Fibroblast of skin of left quadriceps (primary cell): Measurements from ENCODE around the gene TMEM89.

Experiments used
- DNase-seq, 2 experiments: peaks; one replicate each; pipeline ENCODE4 v3.0.0-alpha.2; 2013; ENCODE audit warnings: low read depth in 2 of 2

TMEM89 gene

GRCh38 chr3:48591436-48591835 lies 30.1 kb downstream of the TMEM89 start:
- DNase-seq = no peak

- no peak for DNase-seq
These were observed 33.3 kb downstream of the TMEM89 start for GRCh38 chr3:48588230-48588629.

DNA sequence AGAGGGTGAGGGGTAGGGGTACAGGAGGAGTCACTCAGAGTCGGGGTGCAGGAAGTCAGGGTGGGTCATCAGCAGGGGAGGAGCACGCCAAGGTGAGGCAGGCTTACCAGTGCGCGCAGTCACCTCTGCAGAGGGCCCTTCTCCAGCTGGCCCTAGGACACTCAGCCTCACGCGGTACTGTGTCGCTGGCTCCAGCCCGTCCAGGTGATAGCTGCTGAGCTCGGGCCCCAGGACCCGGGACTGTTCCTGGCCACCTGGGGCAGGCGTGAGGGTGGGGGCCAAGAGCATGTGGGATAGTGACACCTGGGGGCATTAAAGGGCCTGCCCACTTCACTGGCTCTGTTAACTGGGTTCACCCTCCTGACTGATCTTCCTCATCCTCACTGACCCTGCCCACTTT lies 33.9 kb downstream of the TMEM89 start:
- no peak for DNase-seq

- DNase-seq = no peak
These were observed 36.2 kb downstream of the TMEM89 start for GRCh38 chr3:48585411-48585810.

- no peak for DNase-seq
These were observed 36.7 kb downstream of the TMEM89 start for GRCh38 chr3:48584836-48585235.

DNA sequence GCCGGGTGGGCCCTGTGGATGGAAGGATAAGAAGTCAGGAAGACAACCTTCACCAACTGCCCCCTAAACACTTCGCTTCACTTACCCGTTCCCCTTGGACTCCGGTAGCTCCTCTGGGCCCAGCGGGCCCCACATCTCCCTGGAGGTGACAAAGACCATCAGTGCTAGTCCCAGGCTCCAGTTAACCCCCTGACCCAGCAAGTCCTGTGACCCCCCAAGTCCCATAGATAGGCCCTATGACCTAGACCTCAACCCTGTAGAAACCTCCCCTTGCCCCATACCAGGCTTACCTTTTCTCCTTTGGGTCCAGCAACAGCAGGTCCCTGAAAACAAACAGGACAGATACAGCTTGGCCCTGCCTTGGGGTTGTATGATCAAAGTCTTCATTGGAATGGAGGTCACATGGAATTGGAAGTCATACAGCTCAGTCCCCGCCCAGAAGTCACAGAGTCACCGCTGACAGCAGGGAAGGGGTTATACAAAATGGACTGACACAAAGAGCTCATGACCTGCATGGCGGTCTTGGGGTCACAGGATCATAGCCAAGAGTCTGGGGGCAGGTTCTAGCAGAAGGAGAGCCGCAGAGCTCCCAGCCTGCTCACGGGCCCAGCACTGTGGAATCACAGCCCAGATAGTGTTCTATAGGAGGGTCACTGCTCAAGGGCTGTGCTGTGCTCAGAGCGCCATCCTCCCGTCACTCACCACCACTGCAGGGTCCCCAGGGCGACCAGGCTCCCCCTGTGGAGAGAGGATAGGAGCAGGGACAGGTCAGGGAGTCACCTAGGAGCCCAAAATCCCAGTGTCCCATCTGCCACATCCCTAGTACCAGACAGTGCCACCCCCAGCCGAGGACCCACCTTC lies 39.7 kb downstream of the TMEM89 start:
- no peak for DNase-seq

DNA sequence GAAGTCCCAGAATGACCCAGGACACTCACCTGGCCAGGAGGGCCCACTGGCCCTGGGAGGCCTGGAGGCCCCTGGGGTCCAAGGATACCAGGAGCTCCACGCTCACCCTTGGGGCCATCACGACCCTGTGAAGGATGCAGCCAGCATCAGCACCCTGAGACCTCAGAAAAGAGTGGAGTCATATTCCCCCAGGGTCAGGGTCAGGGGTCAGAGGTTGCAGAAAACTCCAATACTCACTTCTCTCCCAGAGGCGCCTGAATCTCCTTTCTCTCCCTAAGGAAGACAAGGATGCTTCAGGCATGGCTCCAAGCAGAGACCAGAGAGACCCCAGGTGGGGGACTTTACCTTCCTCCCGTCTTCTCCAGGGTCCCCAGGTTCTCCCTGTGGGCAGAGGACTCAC lies 44.9 kb downstream of the TMEM89 start:
- no peak for DNase-seq

- DNase-seq = no peak
These were observed 46.2 kb downstream of the TMEM89 start for GRCh38 chr3:48575366-48575765.

DNA sequence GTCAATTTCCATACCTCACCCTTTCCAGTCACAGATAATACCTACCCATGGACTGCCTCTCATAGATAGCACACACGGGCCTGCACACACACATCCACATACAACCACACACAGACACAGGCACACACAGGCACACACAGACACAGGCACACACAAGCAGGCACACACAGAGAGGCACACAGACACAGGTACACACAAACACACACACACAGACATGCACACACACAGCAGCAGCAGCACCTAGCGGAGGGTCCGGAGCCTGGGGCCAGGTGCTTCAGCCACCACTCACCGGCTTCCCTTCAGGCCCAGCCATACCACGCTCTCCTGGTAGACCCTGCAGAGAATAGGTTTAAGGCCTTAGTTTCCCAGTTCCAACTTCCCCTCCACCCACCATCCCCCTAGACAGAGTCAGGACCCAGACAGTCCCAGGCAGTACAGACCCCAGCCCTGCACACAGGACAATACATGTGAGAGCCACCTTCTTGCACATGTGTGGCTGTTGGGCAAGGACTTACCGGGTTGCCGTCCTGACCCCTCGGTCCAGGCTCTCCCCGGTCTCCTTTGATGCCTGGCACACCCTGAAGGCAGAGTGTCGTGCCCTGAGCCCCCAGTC lies 47.5 kb downstream of the TMEM89 start:
- DNase-seq = no peak

DNA sequence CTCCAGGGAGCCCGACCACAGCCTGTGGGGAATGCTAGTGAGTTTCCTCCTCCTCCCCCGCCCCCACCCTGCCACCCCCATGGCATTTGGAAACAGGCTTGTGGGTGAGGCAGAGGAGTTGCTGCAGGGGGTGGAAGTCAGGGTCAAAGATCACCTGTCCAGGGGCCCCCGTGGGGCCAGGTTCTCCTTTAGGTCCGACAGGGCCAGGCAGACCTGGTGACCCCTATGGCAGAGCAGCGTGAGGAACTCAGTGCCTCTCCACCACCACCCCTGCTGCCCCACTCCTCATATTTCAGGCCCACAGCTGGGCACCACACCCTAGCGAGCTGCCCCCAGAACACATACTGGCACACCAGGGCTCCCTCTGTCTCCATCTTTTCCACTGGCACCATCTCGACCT lies 49.1 kb downstream of the TMEM89 start:
- DNase-seq = no peak

DNA sequence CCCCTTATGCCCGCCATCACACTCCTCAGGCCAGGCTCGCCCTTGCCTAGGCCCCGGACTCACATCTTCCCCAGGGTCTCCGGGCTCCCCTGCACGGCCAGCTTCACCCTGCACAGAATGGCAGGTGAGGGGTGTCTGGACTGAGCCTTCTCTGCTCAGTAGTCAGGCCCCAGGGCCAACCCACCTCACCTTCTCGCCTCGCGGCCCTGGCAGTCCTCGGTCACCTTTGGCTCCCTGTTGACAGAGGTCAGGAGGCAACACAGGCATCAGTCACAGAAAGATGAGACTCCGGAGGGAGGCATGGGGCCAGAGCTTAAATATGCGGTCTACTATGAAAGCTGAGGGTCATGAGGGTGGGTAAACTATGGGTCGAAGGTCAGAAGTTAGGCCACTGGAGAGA lies 49.6 kb downstream of the TMEM89 start:
- DNase-seq = no peak
